Stimulated activated CD4-positive, alpha-beta T cell treated with anti-CD3 and anti-CD28 coated beads, Interleukin-2, amount 100 ng/mL, for 24 hours (primary cell): ENCODE data around the gene KBTBD4.
"Not testable (repeated sequence)": the region's sequence is repeated elsewhere in the genome, so short reads cannot be mapped to it uniquely, and the experiment has no call there.

Source experiments
- DNase-seq, 2 donors: peaks; one replicate each; pipeline ENCODE4 v3.0.0-alpha.2; 2020

KBTBD4 gene

GRCh38 chr11:47589977-47590861 is 11.4 kb upstream of the KBTBD4 start:
- no peak for DNase-seq

GRCh38 chr11:47589584-47589976 is 10.8 kb upstream of the KBTBD4 start:
- DNase-seq, result no peak

- DNase-seq, result no peak
These were observed 10.3 kb upstream of the KBTBD4 start for GRCh38 chr11:47589118-47589517.

GRCh38 chr11:47587723-47588326 is 9.1 kb upstream of the KBTBD4 start:
- DNase-seq, result no peak

GRCh38 chr11:47587039-47587716 is 8.4 kb upstream of the KBTBD4 start:
- no peak for DNase-seq

- DNase-seq, result no peak
These were observed 7.5 kb upstream of the KBTBD4 start, which contains the start of gene FAM180B for GRCh38 chr11:47586098-47586855. Gene FAM180B, plus strand, starts transcription at chr11:47586678. Its CDS starts 91 bp downstream, at chr11:47586769.

- no peak for DNase-seq
These were observed 5.1 kb upstream of the KBTBD4 start for GRCh38 chr11:47583844-47584243.

- no peak for DNase-seq
These were observed 1.2 kb downstream of the KBTBD4 start for GRCh38 chr11:47577460-47578041.

GRCh38 chr11:47573321-47573720 is 5.4 kb downstream of the KBTBD4 start:
- no peak for DNase-seq

- no peak for DNase-seq
These were observed 6.0 kb downstream of the KBTBD4 start for GRCh38 chr11:47572715-47573255.

- DNase-seq, result no peak
These were observed 6.9 kb downstream of the KBTBD4 start for GRCh38 chr11:47571895-47572294.

GRCh38 chr11:47571357-47571729 is 7.4 kb downstream of the KBTBD4 start:
- no peak for DNase-seq

- no peak for DNase-seq
These were observed 8.0 kb downstream of the KBTBD4 start for GRCh38 chr11:47570651-47571356.

- DNase-seq, result no peak
These were observed 9.1 kb downstream of the KBTBD4 start for GRCh38 chr11:47569646-47570045.

GRCh38 chr11:47566149-47566698 is 12.5 kb downstream of the KBTBD4 start:
- peak in 1 of 2 donors; percentile 28 for DNase-seq

- DNase-seq, result peak; percentile 73 to 77
These were observed 13.2 kb downstream of the KBTBD4 start, which contains the start of gene PTPMT1 for GRCh38 chr11:47565340-47566148. Gene PTPMT1, plus strand, starts transcription at chr11:47565599. Its CDS starts 24 bp downstream, at chr11:47565623.

- DNase-seq, result peak in 1 of 2 donors; percentile 24
These were observed 13.8 kb downstream of the KBTBD4 start for GRCh38 chr11:47564933-47565339.

- not testable (repeated sequence) for DNase-seq
These were observed 14.4 kb downstream of the KBTBD4 start for GRCh38 chr11:47564366-47564765.

- not testable (repeated sequence) for DNase-seq
These were observed 16.4 kb downstream of the KBTBD4 start for GRCh38 chr11:47562393-47562792.

GRCh38 chr11:47560426-47560825 is 18.3 kb downstream of the KBTBD4 start:
- DNase-seq, result no peak
